ENCODE results near the gene INSYN2B.
"Not testable (repeated sequence)": the region's sequence is repeated elsewhere in the genome, so short reads cannot be mapped to it uniquely, and the experiment has no call there.

INSYN2B gene

GRCh38 chr5:169848271-169848670, 132.0 kb downstream of the INSYN2B start:
- DNase-seq, result no peak

DNA sequence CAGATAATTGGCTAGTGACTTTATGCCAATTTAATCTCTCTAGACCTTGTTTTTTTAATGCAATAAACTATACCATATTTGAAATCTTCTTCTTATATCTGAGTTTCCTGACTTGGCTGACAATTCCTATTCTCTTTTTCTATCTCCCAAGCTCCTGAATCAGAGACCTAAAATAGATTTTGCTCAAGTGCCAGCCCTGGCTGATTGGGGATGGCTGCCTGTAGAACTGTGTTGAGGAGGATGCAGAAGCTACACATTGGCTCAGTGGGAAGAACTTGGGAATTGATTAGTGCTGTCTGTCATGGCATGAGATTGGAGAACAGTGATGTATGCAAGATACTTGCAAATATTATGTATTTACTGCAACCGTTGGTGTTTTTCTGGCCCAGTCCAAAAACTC, 132.8 kb downstream of the INSYN2B start:
- no peak for DNase-seq

DNA sequence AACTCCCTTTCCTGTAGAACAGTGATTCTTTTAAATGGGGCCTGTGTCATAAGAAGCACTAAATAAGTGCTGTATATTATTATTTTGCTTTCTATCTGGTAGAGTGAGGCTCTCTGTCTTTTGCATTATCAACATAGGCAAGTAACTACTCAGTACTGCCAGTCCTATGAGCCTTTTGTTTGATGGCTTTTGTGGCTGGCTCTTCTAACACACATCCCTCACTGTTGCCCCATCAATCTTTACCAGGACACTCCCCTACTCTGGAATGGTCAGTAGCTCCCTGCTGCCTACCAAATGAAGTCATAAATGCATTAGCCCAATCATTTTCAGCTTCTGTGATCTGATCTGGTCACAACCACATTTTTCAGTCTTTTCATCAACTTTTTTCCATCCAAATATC, 137.6 kb downstream of the INSYN2B start:
- DNase-seq, result no peak

DNA sequence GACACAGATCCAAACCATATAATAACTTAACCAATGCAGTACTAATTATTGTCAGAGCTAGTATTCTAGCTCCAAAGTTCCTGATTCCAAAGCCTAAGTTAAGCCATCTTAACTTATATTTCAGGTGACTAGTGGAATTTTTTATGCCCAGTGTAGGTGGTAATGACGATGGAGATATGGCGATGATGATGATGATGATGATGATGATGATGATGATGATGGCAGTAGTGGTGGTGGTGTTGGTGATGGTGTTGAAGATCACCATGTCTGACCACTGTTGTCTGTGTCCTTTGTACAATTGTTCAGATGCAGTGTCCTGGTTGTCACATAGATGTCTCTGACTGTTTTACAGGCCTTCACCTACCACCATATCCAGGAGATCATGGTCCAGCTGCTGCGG, 139.9 kb downstream of the INSYN2B start:
- DNase-seq, result no peak

- DNase-seq, result no peak
These were observed 141.6 kb downstream of the INSYN2B start for GRCh38 chr5:169838688-169839087.

GRCh38 chr5:169837686-169838085, 142.6 kb downstream of the INSYN2B start:
- DNase-seq, result no peak

DNA sequence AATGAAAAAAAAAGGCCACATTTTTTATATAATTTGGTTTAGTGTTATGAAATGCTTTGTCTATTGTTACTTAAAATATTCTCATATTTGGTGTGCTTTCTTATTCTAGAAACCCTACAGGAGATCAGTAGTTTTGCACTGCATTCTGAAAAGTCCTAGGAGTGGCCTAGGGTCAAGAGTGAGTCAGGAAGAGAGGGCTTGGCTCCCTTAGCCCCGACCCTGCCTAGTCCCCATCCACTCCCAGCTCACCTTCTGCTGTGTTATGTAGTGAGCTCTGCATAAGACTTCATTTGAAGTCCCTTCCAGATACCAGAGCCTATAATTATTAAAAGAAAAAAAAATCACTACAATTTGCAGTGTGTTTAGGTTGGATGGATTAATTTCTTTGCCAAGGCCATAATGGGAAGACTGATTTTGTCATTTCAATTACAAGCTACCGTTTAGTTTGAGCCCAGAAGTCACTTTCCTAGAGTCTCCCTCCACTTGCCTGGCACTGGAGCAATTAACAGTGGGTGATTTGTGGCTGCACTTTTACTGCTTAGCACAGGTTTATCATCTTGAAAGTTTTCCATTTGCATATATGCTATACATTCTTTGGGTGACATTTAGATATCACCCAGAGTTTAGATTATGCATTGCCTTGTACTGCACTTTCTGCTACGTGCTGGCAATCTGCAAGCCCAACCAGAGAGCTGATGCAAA, 143.3 kb downstream of the INSYN2B start:
- DNase-seq, result no peak

DNA sequence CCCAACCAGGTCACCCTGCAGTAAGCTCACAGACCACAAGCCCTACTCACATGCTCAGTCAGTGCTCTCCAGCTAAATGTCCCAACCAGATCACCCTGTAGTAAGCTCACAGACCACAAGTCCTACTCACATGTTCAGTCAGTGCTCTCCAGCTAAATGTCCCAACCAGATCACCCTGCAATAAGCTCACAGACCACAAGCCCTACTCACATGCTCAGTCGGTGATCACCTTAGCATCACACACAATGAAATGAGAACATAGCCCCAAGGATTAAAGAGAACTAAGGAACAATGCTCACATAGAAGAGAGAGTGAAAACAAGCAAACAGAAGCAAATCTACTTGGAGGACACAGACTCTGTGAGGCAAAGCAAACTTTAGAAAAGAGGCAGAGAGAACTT, 145.8 kb downstream of the INSYN2B start:
- not testable (repeated sequence) for DNase-seq

DNA sequence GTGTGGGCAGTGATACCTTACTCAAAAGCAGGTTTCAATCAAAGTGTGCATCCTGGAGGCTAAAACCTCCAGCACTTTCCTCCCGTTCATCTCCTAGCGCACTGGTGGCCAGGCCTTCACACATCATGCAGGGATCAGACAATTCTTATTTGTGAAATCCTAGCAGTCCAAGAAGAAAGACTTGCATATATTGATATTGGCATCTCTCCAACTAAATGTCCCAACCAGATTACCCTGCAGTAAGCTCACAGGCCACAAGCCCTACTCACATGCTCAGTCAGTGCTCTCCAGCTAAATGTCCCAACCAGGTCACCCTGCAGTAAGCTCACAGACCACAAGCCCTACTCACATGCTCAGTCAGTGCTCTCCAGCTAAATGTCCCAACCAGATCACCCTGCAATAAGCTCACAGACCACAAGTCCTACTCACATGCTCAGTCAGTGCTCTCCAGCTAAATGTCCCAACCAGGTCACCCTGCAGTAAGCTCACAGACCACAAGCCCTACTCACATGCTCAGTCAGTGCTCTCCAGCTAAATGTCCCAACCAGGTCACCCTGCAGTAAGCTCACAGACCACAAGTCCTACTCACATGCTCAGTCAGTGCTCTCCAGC, 146.5 kb downstream of the INSYN2B start:
- peak; percentile 43 for DNase-seq

DNA sequence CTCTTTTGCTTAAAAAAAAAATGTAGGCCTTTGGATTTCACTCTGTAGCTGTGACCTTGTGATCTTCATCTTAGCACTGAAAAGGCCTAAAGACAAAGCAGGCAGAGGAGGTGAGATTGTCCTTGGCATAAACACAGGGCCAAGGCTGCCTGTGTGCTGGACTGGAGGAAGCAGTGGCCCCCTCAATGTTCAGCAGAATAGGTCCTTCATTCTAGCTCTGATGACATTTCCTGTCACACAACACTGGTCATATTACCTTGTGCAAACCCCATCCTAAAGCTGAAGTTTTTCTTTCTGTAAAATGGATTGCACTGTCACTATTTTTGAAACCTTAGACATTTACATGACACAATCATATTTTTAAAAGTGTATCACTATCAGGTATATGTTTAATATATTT, 147.4 kb downstream of the INSYN2B start:
- DNase-seq, result no peak

- no peak for DNase-seq
These were observed 148.0 kb downstream of the INSYN2B start for GRCh38 chr5:169832304-169832703.

DNA sequence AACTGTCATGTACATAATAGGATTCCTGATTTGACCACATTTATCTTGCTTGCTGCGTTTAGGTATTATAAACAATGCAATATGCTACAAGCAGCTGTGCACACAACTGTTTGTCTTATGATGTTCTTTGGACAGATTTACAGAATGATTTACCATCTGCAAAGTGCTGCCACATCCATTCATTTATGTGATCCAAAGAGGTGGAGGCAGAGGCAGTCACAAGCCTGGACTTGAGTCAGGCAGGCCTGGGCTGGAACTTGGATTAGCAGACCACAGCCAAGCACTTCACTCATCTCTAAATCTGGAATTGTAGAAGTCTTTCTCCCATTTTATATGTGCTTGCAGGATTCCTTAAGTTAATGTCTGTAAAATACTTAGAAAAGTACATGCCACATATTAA, 149.0 kb downstream of the INSYN2B start:
- no peak for DNase-seq

DNA sequence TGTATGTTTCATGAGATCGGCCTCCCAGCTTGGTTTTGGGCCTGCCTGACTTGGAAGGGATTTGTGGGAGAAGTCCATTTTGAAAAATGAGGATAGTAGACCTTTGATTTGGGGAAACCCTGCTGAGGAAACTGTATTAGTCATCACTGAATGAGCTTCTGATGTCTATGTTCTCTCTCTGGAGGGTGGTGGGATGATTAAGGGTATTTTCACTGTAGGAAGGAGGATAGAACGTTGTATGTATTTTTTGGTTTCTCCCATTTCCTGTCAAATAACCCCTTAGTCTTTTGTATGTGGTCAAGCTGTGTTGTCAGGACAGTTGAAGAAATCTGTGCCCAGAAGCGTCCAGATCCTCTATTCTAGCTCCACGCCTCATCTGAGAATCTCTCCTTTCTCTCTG, 151.9 kb downstream of the INSYN2B start:
- peak; percentile 2 for DNase-seq

- peak; percentile 8 for DNase-seq
These were observed 152.5 kb downstream of the INSYN2B start for GRCh38 chr5:169827769-169828168.

- peak; percentile 2 for DNase-seq
These were observed 153.7 kb downstream of the INSYN2B start for GRCh38 chr5:169826618-169827017.

DNA sequence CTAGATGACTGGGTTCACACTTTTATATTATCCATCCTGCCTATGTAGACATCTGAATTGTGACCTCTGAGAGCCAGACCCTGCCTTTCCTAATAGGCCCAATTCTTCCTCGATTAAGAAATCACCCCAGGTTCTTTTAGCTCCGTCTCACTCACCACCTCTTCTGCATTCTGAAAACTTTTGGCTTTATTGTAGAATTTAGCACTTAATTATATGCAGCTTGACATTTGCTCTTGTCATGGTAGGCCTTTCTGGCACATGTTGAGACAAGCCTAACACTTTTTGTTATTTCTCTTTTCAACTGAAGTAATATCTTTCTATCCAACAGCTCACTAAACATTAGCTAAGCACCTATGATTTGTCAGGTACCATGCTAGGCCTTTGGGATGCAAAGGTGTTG, 163.3 kb downstream of the INSYN2B start:
- DNase-seq, result no peak

GRCh38 chr5:169814522-169814921, 165.8 kb downstream of the INSYN2B start:
- DNase-seq, result no peak
